ENCODE results near the gene RAI14. TPM values are rescaled to one million over a fixed set of nuclear protein-coding genes. Genes with fewer than 3 reads are reported as not detected.
"Not testable (repeated sequence)": the region's sequence is repeated elsewhere in the genome, so short reads cannot be mapped to it uniquely, and the experiment has no call there.

The RAI14 gene
- polyA plus RNA-seq, 4 donors: 4.2 to 16.8 (median 7.6) TPM

- WGBS, 3 donors: 86 to 93% (median 92%) methylated on average over 4 of the region's 4 CpGs
- H3K27ac ChIP-seq (ENCODE audit: low read depth in 1 of 3, low read length in 2 of 3): no peak overlapping the region
- no peaks in the 10 kb centered on the region for H3K27me3 ChIP-seq (ENCODE audit: control insufficient read depth in 3 of 3, insufficient read depth in 3 of 3, low read length in 3 of 3)
- peaks cover 0 to 6% (median 5%) of the 10 kb centered on the region in 3 donors for H3K4me1 ChIP-seq (ENCODE audit: control insufficient read depth in 3 of 3, insufficient read depth in 2 of 3, low read depth in 1 of 3, low read length in 2 of 3)
- no peak overlapping the region for H3K4me3 ChIP-seq (ENCODE audit: low read depth in 1 of 3, low read length in 3 of 3)
- no peaks in the 10 kb centered on the region for H3K9me3 ChIP-seq (ENCODE audit: control insufficient read depth in 2 of 2, insufficient read depth in 1 of 2, low read depth in 1 of 2, low read length in 1 of 2)
- DNase-seq (no peak), FAIRE-seq (no peak)
- H3K36me3 ChIP-seq (ENCODE audit: control insufficient read depth in 3 of 3, insufficient read depth in 2 of 3, low read depth in 1 of 3, low read length in 3 of 3): peaks cover 0 to 2% (median 0%) of the 10 kb centered on the region in 3 donors
Measured at GRCh38 chr5:34694685-34695084, 38.6 kb downstream of the RAI14 start.

- no peaks in the 10 kb centered on the region for H3K27me3 ChIP-seq (ENCODE audit: control insufficient read depth in 3 of 3, insufficient read depth in 3 of 3, low read length in 3 of 3)
- 72 to 87% (median 78%) methylated on average over 1 of the region's 1 CpG for WGBS, 3 donors
- FAIRE-seq (no peak), DNase-seq (peak in 1 of 2 donors; percentile 46)
- peaks cover 0 to 14% (median 5%) of the 10 kb centered on the region in 3 donors for H3K4me1 ChIP-seq (ENCODE audit: control insufficient read depth in 3 of 3, insufficient read depth in 2 of 3, low read depth in 1 of 3, low read length in 2 of 3)
- H3K9me3 ChIP-seq (ENCODE audit: control insufficient read depth in 2 of 2, insufficient read depth in 1 of 2, low read depth in 1 of 2, low read length in 1 of 2): no peaks in the 10 kb centered on the region
- no peak overlapping the region for H3K4me3 ChIP-seq (ENCODE audit: low read depth in 1 of 3, low read length in 3 of 3)
- H3K27ac ChIP-seq (ENCODE audit: low read depth in 1 of 3, low read length in 2 of 3): no peak overlapping the region
- no peaks in the 10 kb centered on the region for H3K36me3 ChIP-seq (ENCODE audit: control insufficient read depth in 3 of 3, insufficient read depth in 2 of 3, low read depth in 1 of 3, low read length in 3 of 3)
Measured at GRCh38 chr5:34695275-34696027, 39.3 kb downstream of the RAI14 start.

- Histone ChIP-seq H3K4me1 (ENCODE audit: control insufficient read depth in 3 of 3, insufficient read depth in 2 of 3, low read depth in 1 of 3, low read length in 2 of 3) (peaks cover 0 to 14% (median 5%) of the 10 kb centered on the region in 3 donors), H3K36me3 (ENCODE audit: control insufficient read depth in 3 of 3, insufficient read depth in 2 of 3, low read depth in 1 of 3, low read length in 3 of 3) (no peaks in the 10 kb centered on the region), H3K9me3 (ENCODE audit: control insufficient read depth in 2 of 2, insufficient read depth in 1 of 2, low read depth in 1 of 2, low read length in 1 of 2) (no peaks in the 10 kb centered on the region), H3K27ac (ENCODE audit: low read depth in 1 of 3, low read length in 2 of 3) (no peak overlapping the region), H3K27me3 (ENCODE audit: control insufficient read depth in 3 of 3, insufficient read depth in 3 of 3, low read length in 3 of 3) (no peaks in the 10 kb centered on the region), H3K4me3 (ENCODE audit: low read depth in 1 of 3, low read length in 3 of 3) (no peak overlapping the region)
- DNase-seq (no peak), FAIRE-seq (no peak)
- 44 to 80% (median 67%) methylated on average over 3 of the region's 3 CpGs for WGBS, 3 donors
Measured at GRCh38 chr5:34697308-34698108, 41.4 kb downstream of the RAI14 start.

- no peaks in the 10 kb centered on the region for H3K27me3 ChIP-seq (ENCODE audit: control insufficient read depth in 3 of 3, insufficient read depth in 3 of 3, low read length in 3 of 3)
- no peak overlapping the region for H3K27ac ChIP-seq (ENCODE audit: low read depth in 1 of 3, low read length in 2 of 3)
- H3K4me1 ChIP-seq (ENCODE audit: control insufficient read depth in 3 of 3, insufficient read depth in 2 of 3, low read depth in 1 of 3, low read length in 2 of 3): peaks cover 0 to 14% (median 5%) of the 10 kb centered on the region in 3 donors
- no peaks in the 10 kb centered on the region for H3K9me3 ChIP-seq (ENCODE audit: control insufficient read depth in 2 of 2, insufficient read depth in 1 of 2, low read depth in 1 of 2, low read length in 1 of 2)
- DNase-seq (no peak), FAIRE-seq (no peak)
- H3K4me3 ChIP-seq (ENCODE audit: low read depth in 1 of 3, low read length in 3 of 3): no peak overlapping the region
- H3K36me3 ChIP-seq (ENCODE audit: control insufficient read depth in 3 of 3, insufficient read depth in 2 of 3, low read depth in 1 of 3, low read length in 3 of 3): no peaks in the 10 kb centered on the region
Measured at GRCh38 chr5:34698109-34698419, 41.9 kb downstream of the RAI14 start.

GRCh38 chr5:34698754-34699153 lies 42.6 kb downstream of the RAI14 start:
- DNase-seq: no peak
- WGBS, 3 donors: 47 to 75% (median 55%) methylated on average over 6 of the region's 6 CpGs
- Histone ChIP-seq H3K27ac (ENCODE audit: low read depth in 1 of 3, low read length in 2 of 3) (no peak overlapping the region), H3K36me3 (ENCODE audit: control insufficient read depth in 3 of 3, insufficient read depth in 2 of 3, low read depth in 1 of 3, low read length in 3 of 3) (no peaks in the 10 kb centered on the region), H3K27me3 (ENCODE audit: control insufficient read depth in 3 of 3, insufficient read depth in 3 of 3, low read length in 3 of 3) (no peaks in the 10 kb centered on the region), H3K9me3 (ENCODE audit: control insufficient read depth in 2 of 2, insufficient read depth in 1 of 2, low read depth in 1 of 2, low read length in 1 of 2) (no peaks in the 10 kb centered on the region), H3K4me1 (ENCODE audit: control insufficient read depth in 3 of 3, insufficient read depth in 2 of 3, low read depth in 1 of 3, low read length in 2 of 3) (peaks cover 0 to 17% (median 5%) of the 10 kb centered on the region in 3 donors), H3K4me3 (ENCODE audit: low read depth in 1 of 3, low read length in 3 of 3) (no peak overlapping the region)
- no peak for FAIRE-seq

- peaks cover 0 to 23% (median 5%) of the 10 kb centered on the region in 3 donors for H3K4me1 ChIP-seq (ENCODE audit: control insufficient read depth in 3 of 3, insufficient read depth in 2 of 3, low read depth in 1 of 3, low read length in 2 of 3)
- FAIRE-seq (no peak), DNase-seq (peak; percentile 66 to 68)
- WGBS, 3 donors: 24 to 67% (median 38%) methylated on average over 9 of the region's 9 CpGs
- H3K9me3 ChIP-seq (ENCODE audit: control insufficient read depth in 2 of 2, insufficient read depth in 1 of 2, low read depth in 1 of 2, low read length in 1 of 2): no peaks in the 10 kb centered on the region
- no peaks in the 10 kb centered on the region for H3K36me3 ChIP-seq (ENCODE audit: control insufficient read depth in 3 of 3, insufficient read depth in 2 of 3, low read depth in 1 of 3, low read length in 3 of 3)
- no peak overlapping the region for H3K4me3 ChIP-seq (ENCODE audit: low read depth in 1 of 3, low read length in 3 of 3)
- no peaks in the 10 kb centered on the region for H3K27me3 ChIP-seq (ENCODE audit: control insufficient read depth in 3 of 3, insufficient read depth in 3 of 3, low read length in 3 of 3)
- no peak overlapping the region for H3K27ac ChIP-seq (ENCODE audit: low read depth in 1 of 3, low read length in 2 of 3)
Measured at GRCh38 chr5:34699155-34700077, 43.3 kb downstream of the RAI14 start.

- Histone ChIP-seq H3K27ac (ENCODE audit: low read depth in 1 of 3, low read length in 2 of 3) (no peak overlapping the region), H3K36me3 (ENCODE audit: control insufficient read depth in 3 of 3, insufficient read depth in 2 of 3, low read depth in 1 of 3, low read length in 3 of 3) (no peaks in the 10 kb centered on the region), H3K9me3 (ENCODE audit: control insufficient read depth in 2 of 2, insufficient read depth in 1 of 2, low read depth in 1 of 2, low read length in 1 of 2) (no peaks in the 10 kb centered on the region), H3K4me1 (ENCODE audit: control insufficient read depth in 3 of 3, insufficient read depth in 2 of 3, low read depth in 1 of 3, low read length in 2 of 3) (peaks cover 0 to 23% (median 5%) of the 10 kb centered on the region in 3 donors), H3K4me3 (ENCODE audit: low read depth in 1 of 3, low read length in 3 of 3) (no peak overlapping the region), H3K27me3 (ENCODE audit: control insufficient read depth in 3 of 3, insufficient read depth in 3 of 3, low read length in 3 of 3) (no peaks in the 10 kb centered on the region)
- DNase-seq: no peak
- FAIRE-seq: no peak
- WGBS, 3 donors: 56 to 79% (median 57%) methylated on average over 2 of the region's 2 CpGs
Measured at GRCh38 chr5:34700078-34700452, 43.9 kb downstream of the RAI14 start.

- H3K27me3 ChIP-seq (ENCODE audit: control insufficient read depth in 3 of 3, insufficient read depth in 3 of 3, low read length in 3 of 3); H3K36me3 ChIP-seq (ENCODE audit: control insufficient read depth in 3 of 3, insufficient read depth in 2 of 3, low read depth in 1 of 3, low read length in 3 of 3); FAIRE-seq; H3K4me3 ChIP-seq (ENCODE audit: low read depth in 1 of 3, low read length in 3 of 3); DNase-seq; H3K9me3 ChIP-seq (ENCODE audit: control insufficient read depth in 2 of 2, insufficient read depth in 1 of 2, low read depth in 1 of 2, low read length in 1 of 2); H3K27ac ChIP-seq (ENCODE audit: low read depth in 1 of 3, low read length in 2 of 3): not testable (repeated sequence)
- 93 to 98% (median 94%) methylated on average over 2 of the region's 2 CpGs for WGBS, 3 donors
- H3K4me1 ChIP-seq (ENCODE audit: control insufficient read depth in 3 of 3, insufficient read depth in 2 of 3, low read depth in 1 of 3, low read length in 2 of 3): peaks cover 0 to 23% (median 2%) of the 10 kb centered on the region in 3 donors
Measured at GRCh38 chr5:34701442-34701841, 45.3 kb downstream of the RAI14 start.

All from small intestine (tissue), 7 donors.